ENCODE measurements around the gene SPIB.

DNA sequence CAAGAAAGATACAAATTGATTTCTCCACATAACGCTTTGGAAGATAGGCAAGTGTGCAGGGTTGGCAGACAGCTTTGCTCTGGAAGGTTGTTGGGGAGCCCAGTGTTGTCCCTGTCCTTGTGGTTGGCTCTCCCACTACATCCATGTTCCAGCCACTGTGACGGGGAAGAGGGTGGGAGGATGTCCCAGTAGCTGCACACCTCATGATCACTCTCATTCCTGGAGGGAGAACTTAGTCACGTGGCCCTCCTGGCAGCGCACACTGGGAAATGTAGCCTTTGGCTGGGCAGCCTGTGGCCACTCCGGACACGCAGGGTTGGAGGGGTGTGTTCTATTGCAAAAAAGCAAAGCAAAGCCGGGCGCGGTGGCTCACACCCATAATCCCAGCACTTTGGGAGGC is 24.7 kb upstream of the SPIB start:
- TF ChIP-seq, protein P1, sequence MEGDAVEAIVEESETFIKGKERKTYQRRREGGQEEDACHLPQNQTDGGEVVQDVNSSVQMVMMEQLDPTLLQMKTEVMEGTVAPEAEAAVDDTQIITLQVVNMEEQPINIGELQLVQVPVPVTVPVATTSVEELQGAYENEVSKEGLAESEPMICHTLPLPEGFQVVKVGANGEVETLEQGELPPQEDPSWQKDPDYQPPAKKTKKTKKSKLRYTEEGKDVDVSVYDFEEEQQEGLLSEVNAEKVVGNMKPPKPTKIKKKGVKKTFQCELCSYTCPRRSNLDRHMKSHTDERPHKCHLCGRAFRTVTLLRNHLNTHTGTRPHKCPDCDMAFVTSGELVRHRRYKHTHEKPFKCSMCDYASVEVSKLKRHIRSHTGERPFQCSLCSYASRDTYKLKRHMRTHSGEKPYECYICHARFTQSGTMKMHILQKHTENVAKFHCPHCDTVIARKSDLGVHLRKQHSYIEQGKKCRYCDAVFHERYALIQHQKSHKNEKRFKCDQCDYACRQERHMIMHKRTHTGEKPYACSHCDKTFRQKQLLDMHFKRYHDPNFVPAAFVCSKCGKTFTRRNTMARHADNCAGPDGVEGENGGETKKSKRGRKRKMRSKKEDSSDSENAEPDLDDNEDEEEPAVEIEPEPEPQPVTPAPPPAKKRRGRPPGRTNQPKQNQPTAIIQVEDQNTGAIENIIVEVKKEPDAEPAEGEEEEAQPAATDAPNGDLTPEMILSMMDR (IDR thresholded peaks at IDR 0.05): no peak
- TF ChIP-seq EZH2phosphoT487 (IDR thresholded peaks at IDR 0.05): no peak

All from neural progenitor cell (in vitro differentiated cells).